D721Med (cell line): ENCODE measurements around the gene SHC2.
"Not testable (repeated sequence)": the region's sequence is repeated elsewhere in the genome, so short reads cannot be mapped to it uniquely, and the experiment has no call there.

ENCODE experiments used
- DNase-seq: peaks from one replicate; pipeline ENCODE4 v3.0.0; 2011; ENCODE audit warnings: low spot score; ENCODE audit not compliant: insufficient read length
- FAIRE-seq: peaks from 2 replicates; lab custom pipeline; 2011; peaks lifted over from hg19 to GRCh38; lab: Jason Lieb, UNC
- CTCF ChIP-seq: IDR thresholded peaks from 2 replicates; pipeline ENCODE4 v1.5.1; 2012; ENCODE audit warnings: mild to moderate bottlenecking, control low read depth; ENCODE audit not compliant: insufficient read depth; ENCODE audit errors: missing control alignments

Gene SHC2

GRCh38 chr19:398719-399118 lies 62.1 kb downstream of the SHC2 start:
- DNase-seq (no peak), FAIRE-seq (no peak)
- no peak for TF ChIP-seq CTCF

- no peak for TF ChIP-seq CTCF
- DNase-seq (no peak), FAIRE-seq (no peak)
Observed at GRCh38 chr19:397941-398706, 62.7 kb downstream of the SHC2 start.

DNA sequence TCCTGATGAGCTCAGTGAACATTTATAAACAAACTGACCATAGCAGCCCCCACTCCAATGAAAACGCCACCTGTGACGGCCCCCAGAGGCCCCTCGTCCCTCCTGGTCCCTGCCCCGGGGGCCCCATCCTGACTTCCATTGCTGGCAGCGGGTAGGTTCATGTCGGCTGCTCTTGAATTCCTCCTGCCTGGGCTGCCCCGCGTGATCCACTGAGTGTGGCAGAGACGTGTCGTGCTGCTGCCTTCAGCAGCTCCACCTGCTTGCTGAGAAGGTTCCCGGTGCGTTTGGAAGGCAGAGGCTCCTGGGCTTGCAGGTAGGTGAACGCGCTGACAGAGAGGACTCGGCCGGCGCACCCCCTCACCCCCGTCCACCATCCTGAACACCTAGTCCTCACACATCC lies 63.5 kb downstream of the SHC2 start:
- DNase-seq (no peak), FAIRE-seq (no peak)
- TF ChIP-seq CTCF, result no peak

- no peak for DNase-seq
- FAIRE-seq, result no peak
- no peak for TF ChIP-seq CTCF
Observed at GRCh38 chr19:395467-395866, 65.4 kb downstream of the SHC2 start.

- DNase-seq, FAIRE-seq: not testable (repeated sequence)
Observed at GRCh38 chr19:394857-395256, 66.0 kb downstream of the SHC2 start.

DNA sequence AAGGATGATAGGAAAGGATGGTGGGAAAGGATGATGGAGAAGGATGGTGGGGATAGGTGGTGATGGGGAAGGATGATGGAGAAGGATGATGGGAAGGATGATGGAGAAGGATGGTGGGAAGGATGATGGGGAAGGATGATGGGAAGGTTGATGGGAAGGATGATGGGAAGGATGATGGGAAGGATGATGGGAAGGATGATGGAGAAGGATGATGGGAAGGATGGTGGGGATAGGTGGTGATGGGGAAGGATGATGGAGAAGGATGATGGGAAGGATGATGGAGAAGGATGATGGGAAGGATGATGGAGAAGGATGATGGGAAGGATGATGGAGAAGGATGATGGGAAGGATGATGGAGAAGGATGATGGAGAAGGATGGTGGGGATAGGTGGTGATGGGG lies 67.3 kb downstream of the SHC2 start:
- FAIRE-seq, DNase-seq: not testable (repeated sequence)

GRCh38 chr19:392375-392970 lies 68.4 kb downstream of the SHC2 start:
- DNase-seq, result no peak
- FAIRE-seq, result no peak
- TF ChIP-seq CTCF, result no peak

DNA sequence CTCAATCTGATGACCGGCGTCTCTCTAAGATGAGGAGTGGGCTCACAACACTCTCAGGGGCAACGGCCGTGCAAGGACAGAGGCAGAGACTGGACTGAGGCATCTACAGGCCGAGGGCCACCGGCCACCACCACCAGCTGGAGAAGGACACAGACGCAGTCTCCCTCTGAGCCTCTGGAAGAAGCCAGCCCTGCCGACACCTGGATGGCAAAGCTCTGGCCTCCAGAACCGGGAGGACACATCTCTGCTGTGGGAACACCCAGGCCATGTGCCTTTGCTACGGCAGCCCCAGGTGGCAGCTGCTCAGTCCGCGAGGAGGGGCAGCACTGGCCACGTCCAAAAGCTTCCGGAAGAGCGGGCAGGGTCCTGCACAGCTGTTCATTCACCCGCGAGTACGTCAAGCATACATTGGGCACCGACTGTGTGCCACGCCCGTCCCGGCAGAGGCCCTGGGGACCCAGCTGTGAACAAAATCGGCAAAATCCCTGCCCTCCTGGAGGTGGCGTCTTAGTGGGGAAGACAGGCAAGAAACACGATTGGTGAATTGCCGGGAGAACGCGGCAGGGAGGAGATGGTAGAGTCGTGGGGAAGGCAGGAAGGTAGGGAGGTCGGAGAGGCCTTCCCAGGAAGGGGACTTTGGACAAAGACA lies 69.0 kb downstream of the SHC2 start:
- no peak for TF ChIP-seq CTCF
- no peak for DNase-seq

More for the DNA sequence above, 69.0 kb downstream of the SHC2 start:
- no peak for FAIRE-seq
